Measurements from ENCODE around the gene TPRX2.

- TF ChIP-seq CTCF (IDR thresholded peaks at IDR 0.05; ENCODE audit: insufficient read depth, low read length) (no peak), POLR2AphosphoS5 (IDR thresholded peaks at IDR 0.05; ENCODE audit: low read depth) (no peak), GABPA (IDR thresholded peaks at IDR 0.05; ENCODE audit: low read depth) (no peak)
These were observed 40.3 kb downstream of the TPRX2 start for GRCh38 chr19:47899335-47899734.

Data from HL-60 (cell line).